A673 (cell line): ENCODE results near the gene SEZ6L. TPM values are rescaled to one million over a fixed set of nuclear protein-coding genes. Genes with fewer than 3 reads are reported as not detected.

Experiments used
- BruUV-seq: library from RNA; stranded (reverse); fragments of 400-500 nt; replicated peaks from 2 replicates; lab custom pipeline; 2021; lab: Mats Ljungman, UMichigan
- CTCF ChIA-PET: fragments of 300-600 bp; sonication (Branson Sonifier 250); formaldehyde crosslinking; loops from one replicate; lab custom pipeline; 2022; ENCODE audit warnings: antibody characterized with exemption; lab: Charles Lee
- POLR2A ChIA-PET: fragments of 300-600 bp; sonication (Branson Sonifier 250); formaldehyde crosslinking; loops from one replicate; lab custom pipeline; 2022; ENCODE audit warnings: antibody characterized with exemption; ENCODE audit not compliant: low non-redundant PET; lab: Charles Lee
- DNase-seq: peaks from one replicate; pipeline ENCODE4 v3.0.0-alpha.2; 2015; ENCODE audit warnings: low spot score
- H3K27ac ChIP-seq: fragments of 200-600 bp; sonication (generic); 2 replicates; pipeline ENCODE4 v1.5.1; 2016; ENCODE audit warnings: mixed run types, low read depth, mild to moderate bottlenecking, mixed read lengths, antibody characterized with exemption, low read length; ENCODE audit not compliant: poor library complexity, severe bottlenecking
- H3K27me3 ChIP-seq: fragments of 200-600 bp; sonication (generic); replicated peaks from 2 replicates; pipeline ENCODE4 v1.6.1; 2017; ENCODE audit warnings: mixed run types, low read depth, mild to moderate bottlenecking, mixed read lengths, antibody characterized with exemption, low read length; ENCODE audit not compliant: insufficient read depth, poor library complexity
- H3K36me3 ChIP-seq: fragments of 200-600 bp; sonication (generic); 2 replicates; pipeline ENCODE4 v1.6.1; 2016; ENCODE audit warnings: mixed run types, mild to moderate bottlenecking, mixed read lengths, antibody characterized with exemption, low read length; ENCODE audit not compliant: insufficient read depth, poor library complexity, severe bottlenecking
- H3K4me1 ChIP-seq: fragments of 200-600 bp; sonication (generic); 2 replicates; pipeline ENCODE4 v1.6.1; 2017; ENCODE audit warnings: mixed run types, mild to moderate bottlenecking, mixed read lengths, antibody characterized with exemption, low read length; ENCODE audit not compliant: insufficient read depth, poor library complexity, severe bottlenecking
- H3K4me3 ChIP-seq: fragments of 200-600 bp; sonication (generic); 2 replicates; pipeline ENCODE4 v1.5.1; 2016; ENCODE audit warnings: low read depth, mixed run types, mild to moderate bottlenecking, mixed read lengths, low read length; ENCODE audit not compliant: poor library complexity, severe bottlenecking
- H3K9me3 ChIP-seq: fragments of 200-600 bp; sonication (generic); 2 replicates; pipeline ENCODE4 v1.6.1; 2016; ENCODE audit warnings: mixed run types, low read depth, mild to moderate bottlenecking, mixed read lengths, antibody characterized with exemption, low read length; ENCODE audit not compliant: poor library complexity, severe bottlenecking
- CTCF ChIP-seq: fragments of 300-800, 200-600 bp; sonication (generic); conservative IDR thresholded peaks from 2 replicates; pipeline ENCODE4 v1.5.1; 2017; ENCODE audit warnings: low read depth, mild to moderate bottlenecking, antibody characterized with exemption, low read length, moderate library complexity, mixed read lengths
- EZH2 ChIP-seq: fragments of 200-600 bp; sonication (generic); IDR thresholded peaks from 2 replicates; pipeline ENCODE4 v1.6.1; 2017; ENCODE audit warnings: borderline replicate concordance, low read depth, mild to moderate bottlenecking, mixed read lengths, antibody characterized with exemption, low read length; ENCODE audit not compliant: poor library complexity, severe bottlenecking
- intact Hi-C: fragments of 100-400 bp; cut with micrococcal nuclease; formaldehyde crosslinking; loops from one replicate; pipeline ENCODE4 v1.10.0; 2022; ENCODE audit not compliant: unreplicated experiment
- total RNA-seq: library from RNA; stranded (reverse); gene quantifications from 2 replicates; pipeline ENCODE4 v1.2.3, GENCODE V29; 2021

Gene SEZ6L
- total RNA-seq, 1 experiment from 2014 or later = 6.3 TPM

- H3K27ac ChIP-seq = no peak overlapping the region
- H3K4me1 ChIP-seq = peaks cover 11% of the 10 kb centered on the region
- intact Hi-C loops = no loop called here
- POLR2A ChIA-PET = no interaction called here
- H3K36me3 ChIP-seq = no peaks in the 10 kb centered on the region
- no peaks in the 10 kb centered on the region for H3K9me3 ChIP-seq
- TF ChIP-seq CTCF (no peak), EZH2 (no peak)
- H3K4me3 ChIP-seq = no peak overlapping the region
- H3K27me3 ChIP-seq = peaks cover 12% of the 10 kb centered on the region
- BruUV-seq = no TSS peak
- CTCF ChIA-PET = interaction anchor here (0.6 kb wide), 1 partner anchor 13 kb away, joined by 4 read pairs; no protein-coding TSS in a partner anchor
- no peak for DNase-seq
These were observed 189.9 kb downstream of the SEZ6L start for GRCh38 chr22:26359156-26359555.

GRCh38 chr22:26360169-26360885, 191.1 kb downstream of the SEZ6L start:
- intact Hi-C loops = loop anchor here (5.0 kb wide), 1 partner anchor 588 kb away; no protein-coding TSS in a partner anchor
- Histone ChIP-seq H3K27ac (no peak overlapping the region), H3K36me3 (no peaks in the 10 kb centered on the region), H3K4me1 (peaks cover 11% of the 10 kb centered on the region), H3K9me3 (no peaks in the 10 kb centered on the region), H3K27me3 (peaks cover 12% of the 10 kb centered on the region), H3K4me3 (peak overlapping the region; percentile 25)
- TF ChIP-seq EZH2 (no peak), CTCF (peak; percentile 94)
- POLR2A ChIA-PET = no interaction called here
- no TSS peak for BruUV-seq
- CTCF ChIA-PET = interaction anchor here (0.6 kb wide), 1 partner anchor 74 kb away, joined by 4 read pairs; no protein-coding TSS in a partner anchor
- DNase-seq = peak; percentile 86

GRCh38 chr22:26362471-26362870, 193.2 kb downstream of the SEZ6L start:
- Histone ChIP-seq H3K9me3 (no peaks in the 10 kb centered on the region), H3K27me3 (peaks cover 12% of the 10 kb centered on the region), H3K4me3 (no peak overlapping the region), H3K36me3 (no peaks in the 10 kb centered on the region), H3K4me1 (peaks cover 11% of the 10 kb centered on the region), H3K27ac (no peak overlapping the region)
- POLR2A ChIA-PET = interaction anchor here (0.6 kb wide), 1 partner anchor 1308 kb away, joined by 5 read pairs; no protein-coding TSS in a partner anchor
- DNase-seq = no peak
- no peak for TF ChIP-seq EZH2
- no peak for TF ChIP-seq CTCF
- intact Hi-C loops = loop anchor here (5.0 kb wide), 1 partner anchor 590 kb away; no protein-coding TSS in a partner anchor
- CTCF ChIA-PET = interaction anchor here (0.8 kb wide), 1 partner anchor 457 kb away, joined by 4 read pairs; no protein-coding TSS in a partner anchor
- no TSS peak for BruUV-seq
